Measurements from ENCODE around the gene CACNA1I.

GRCh38 chr22:39646398-39647063, 76.0 kb downstream of the CACNA1I start:
- TF ChIP-seq CTCF (IDR thresholded peaks at IDR 0.05) = no peak
- no peak for TF ChIP-seq POLR2A (IDR thresholded peaks at IDR 0.05)
